SK-N-SH (cell line): Measurements from ENCODE around the gene UMOD. TPM values are rescaled to one million over a fixed set of nuclear protein-coding genes. Genes with fewer than 3 reads are reported as not detected.

Experiments used
- CTCF ChIA-PET: fragments of 300-600, 350-600 bp; formaldehyde crosslinking; extraction: SDS; loops from one replicate; lab custom pipeline; 2021; lab: Yijun Ruan, JAX
- POLR2A ChIA-PET: fragments of 350-600 bp; sonication (Branson Sonifier 250); formaldehyde crosslinking; extraction: SDS; loops from one replicate; lab custom pipeline; 2020; ENCODE audit warnings: antibody characterized with exemption, inconsistent platforms; lab: Yijun Ruan, JAX
- DNase-seq: peaks from one replicate; pipeline ENCODE4 v3.0.0; 2012
- H2AFZ ChIP-seq: fragments of 200-600 bp; sonication (generic); 2 replicates; pipeline ENCODE4 v1.8.1; 2016; ENCODE audit warnings: antibody characterized with exemption, mild to moderate bottlenecking, low read depth
- H3F3A ChIP-seq: fragments of 200-600 bp; sonication (generic); replicated peaks from 2 replicates; pipeline ENCODE3; 2016; ENCODE audit warnings: antibody characterized with exemption, mild to moderate bottlenecking; ENCODE audit not compliant: insufficient read depth
- H3K27ac ChIP-seq, 2 experiments: fragments of 200-500 bp in 1 of 2; fragments of 200-600 bp in 1 of 2; sonication (Bioruptor generic) in 1 of 2; sonication (generic), shearing (Covaris generic) in 1 of 2; 2 replicates each; pipeline versions ENCODE4 v1.5.1 to v1.6.1; 2014 to 2016; ENCODE audit warnings: low read depth in 2 of 2, inconsistent platforms in 1 of 2, low read length in 1 of 2, mild to moderate bottlenecking in 1 of 2, mixed read lengths in 1 of 2
- H3K27me3 ChIP-seq: fragments of 200-600 bp; sonication (generic), shearing (Covaris generic); 2 replicates; pipeline ENCODE4 v1.6.1; 2016; ENCODE audit warnings: mixed run types; ENCODE audit not compliant: insufficient read depth
- H3K36me3 ChIP-seq, 2 experiments: fragments of 200-500 bp in 1 of 2; fragments of 200-600 bp in 1 of 2; sonication (Bioruptor generic) in 1 of 2; sonication (generic) in 1 of 2; replicated peaks in 1 of 2; 2 replicates each; pipeline versions ENCODE3 to v1.5.1; 2014 to 2016; ENCODE audit warnings: low read length in 1 of 2, mild to moderate bottlenecking in 1 of 2; ENCODE audit not compliant: insufficient read depth in 2 of 2, control insufficient read depth in 1 of 2
- H3K4me1 ChIP-seq, 2 experiments: fragments of 200-500 bp in 1 of 2; fragments of 200-600 bp in 1 of 2; sonication (Bioruptor generic) in 1 of 2; sonication (generic), shearing (Covaris generic) in 1 of 2; 2 replicates each; pipeline versions ENCODE4 v1.5.1 to v1.6.1; 2014 to 2016; ENCODE audit warnings: low read depth in 1 of 2, low read length in 1 of 2, mixed run types in 1 of 2; ENCODE audit not compliant: insufficient read depth in 2 of 2, control insufficient read depth in 1 of 2
- H3K4me2 ChIP-seq: fragments of 200-600 bp; sonication (generic), shearing (Covaris generic); 2 replicates; pipeline ENCODE4 v1.6.1; 2017; ENCODE audit warnings: mixed run types
- H3K4me3 ChIP-seq, 2 experiments: fragments of 200-500 bp in 1 of 2; fragments of 200-600 bp in 1 of 2; sonication (Bioruptor generic) in 1 of 2; sonication (generic), shearing (Covaris generic) in 1 of 2; 2 replicates each; pipeline versions ENCODE4 v1.5.1 to v1.8.1; 2014 to 2016; ENCODE audit warnings: low read depth in 2 of 2, inconsistent platforms in 1 of 2, low read length in 1 of 2, mild to moderate bottlenecking in 1 of 2, mixed read lengths in 1 of 2, moderate library complexity in 1 of 2
- H3K79me2 ChIP-seq: fragments of 200-600 bp; sonication (generic); 2 replicates; pipeline ENCODE4 v1.8.1; 2017; ENCODE audit warnings: mild to moderate bottlenecking; ENCODE audit not compliant: insufficient read depth
- H3K9ac ChIP-seq: fragments of 200-600 bp; sonication (generic); 2 replicates; pipeline ENCODE4 v1.6.1; 2017; ENCODE audit warnings: mixed run types
- H3K9me2 ChIP-seq: fragments of 200-600 bp; sonication (generic); 2 replicates; pipeline ENCODE4 v1.6.1; 2017; ENCODE audit warnings: mixed run types
- H3K9me3 ChIP-seq: fragments of 200-600 bp; sonication (generic); 2 replicates; pipeline ENCODE4 v1.6.1; 2017; ENCODE audit warnings: mixed run types, mild to moderate bottlenecking, moderate library complexity
- H4K20me1 ChIP-seq: fragments of 200-600 bp; sonication (generic); 2 replicates; pipeline ENCODE4 v1.6.1; 2017; ENCODE audit warnings: mild to moderate bottlenecking, mixed run types; ENCODE audit not compliant: insufficient read depth
- CHD2 ChIP-seq: fragments of 150-350 bp; IDR thresholded peaks from 2 replicates; pipeline ENCODE4 v1.6.1; 2018; ENCODE audit warnings: low read length; ENCODE audit not compliant: partially characterized antibody
- CTCF ChIP-seq: fragments of 200-600 bp; sonication (generic); IDR thresholded peaks from 2 replicates; pipeline ENCODE4 v1.6.1; 2017; ENCODE audit warnings: antibody characterized with exemption, mild to moderate bottlenecking, moderate library complexity
- FOSL2 ChIP-seq: IDR thresholded peaks from 2 replicates; pipeline ENCODE4 v1.4.0; 2012; ENCODE audit warnings: low read depth, mild to moderate bottlenecking, moderate library complexity, borderline replicate concordance
- FOXM1 ChIP-seq: IDR thresholded peaks from 2 replicates; pipeline ENCODE4 v1.4.0; 2012; ENCODE audit warnings: low read depth, mild to moderate bottlenecking
- GATA2 ChIP-seq: sonication (generic); formaldehyde crosslinking; IDR thresholded peaks from 2 replicates; pipeline ENCODE4 v1.5.0; 2020; ENCODE audit warnings: mild to moderate bottlenecking, missing genetic modification reagents
- IRF3 ChIP-seq: fragments of 150-350 bp; IDR thresholded peaks from 2 replicates; pipeline ENCODE4 v1.6.1; 2016; ENCODE audit warnings: mild to moderate bottlenecking, low read depth, low read length
- JUND ChIP-seq: IDR thresholded peaks from 2 replicates; pipeline ENCODE4 v1.4.0; 2012
- MXI1 ChIP-seq: IDR thresholded peaks from 2 replicates; pipeline ENCODE4 v1.6.1; 2012; ENCODE audit warnings: mild to moderate bottlenecking, low read depth, low read length, improper control_type of control experiment
- NFIC ChIP-seq: IDR thresholded peaks from 2 replicates; pipeline ENCODE4 v1.4.0; 2012; ENCODE audit warnings: borderline replicate concordance
- PBX3 ChIP-seq: IDR thresholded peaks from 2 replicates; pipeline ENCODE4; 2012
- POLR2AphosphoS5 ChIP-seq: IDR thresholded peaks from 2 replicates; pipeline ENCODE4 v1.6.1; 2012; ENCODE audit warnings: low read depth, low read length
- RCOR1 ChIP-seq: fragments of 150-350 bp; IDR thresholded peaks from 2 replicates; pipeline ENCODE4 v1.6.1; 2017; ENCODE audit warnings: antibody characterized with exemption, low read length
- REST ChIP-seq: IDR thresholded peaks from 2 replicates; pipeline ENCODE4 v1.6.1; 2012; ENCODE audit warnings: mild to moderate bottlenecking, low read depth, low read length, moderate library complexity
- RXRA ChIP-seq: IDR thresholded peaks from 2 replicates; pipeline ENCODE4 v1.4.0; 2012; ENCODE audit warnings: low read depth, mild to moderate bottlenecking, borderline replicate concordance
- SMC3 ChIP-seq: IDR thresholded peaks from 2 replicates; pipeline ENCODE4 v1.6.1; 2012; ENCODE audit warnings: low read depth, low read length, improper control_type of control experiment
- TAF1 ChIP-seq: IDR thresholded peaks from 2 replicates; pipeline ENCODE4 v1.6.1; 2012; ENCODE audit warnings: low read depth, mild to moderate bottlenecking, low read length, moderate library complexity, borderline replicate concordance
- USF2 ChIP-seq: fragments of 150-350 bp; IDR thresholded peaks from 2 replicates; pipeline ENCODE4 v1.6.1; 2017; ENCODE audit warnings: antibody characterized with exemption, low read length, low read depth, borderline replicate concordance
- ZBTB33 ChIP-seq: IDR thresholded peaks from 2 replicates; pipeline ENCODE4 v1.4.0; 2012; ENCODE audit warnings: low read depth, borderline replicate concordance
- WGBS: methylation state at CpG from one replicate; pipeline ENCODE4 v1.1.6; 2017; ENCODE audit warnings: low lambda C conversion rate; 5-methylcytosine and 5-hydroxymethylcytosine counted together
- polyA plus RNA-seq, 3 experiments: library from polyadenylated mRNA; depleted of rRNA; stranded (reverse); fragments of >200 nt; gene quantifications; 2 replicates each; pipeline ENCODE4 v1.2.3, GENCODE V29; 2012

Gene UMOD
- polyA plus RNA-seq, 1 of the 3 experiments (the other 2 are of a cell fraction): not detected

GRCh38 chr16:20321671-20322070 lies 30.8 kb downstream of the UMOD start:
- WGBS: 5% methylated on average over 1 of the region's 1 CpG
- CTCF ChIA-PET: no interaction called here

More at GRCh38 chr16:20321671-20322070, 30.8 kb downstream of the UMOD start:
- H3K27ac ChIP-seq: no peak overlapping the region
- no peaks in the 10 kb centered on the region for H3K79me2 ChIP-seq
- TF ChIP-seq NFIC (no peak), GATA2 (CRISPR knock-in tag) (no peak), SMC3 (no peak), ZBTB33 (no peak), JUND (no peak), MXI1 (no peak), FOXM1 (no peak), REST (no peak), CTCF (no peak), USF2 (no peak), CHD2 (no peak), POLR2AphosphoS5 (no peak), RXRA (no peak), FOSL2 (no peak), RCOR1 (no peak), TAF1 (no peak), PBX3 (no peak), IRF3 (no peak)
- no peaks in the 10 kb centered on the region for H4K20me1 ChIP-seq
- H3K9ac ChIP-seq: no peak overlapping the region
- no peaks in the 10 kb centered on the region for H3K27me3 ChIP-seq
- POLR2A ChIA-PET: no interaction called here
- DNase-seq: no peak
- no peaks in the 10 kb centered on the region for H3K9me2 ChIP-seq
- no peak overlapping the region for H3K4me2 ChIP-seq
- no peaks in the 10 kb centered on the region for H3K4me1 ChIP-seq
- H3K9me3 ChIP-seq: no peaks in the 10 kb centered on the region
- H3K36me3 ChIP-seq: no peaks in the 10 kb centered on the region
- H2AFZ ChIP-seq: no peak overlapping the region
- H3F3A ChIP-seq: no peaks in the 10 kb centered on the region
- no peak overlapping the region for H3K4me3 ChIP-seq
